ENCODE data around the gene MAPKAP1. TPM values are rescaled to one million over a fixed set of nuclear protein-coding genes. Genes with fewer than 3 reads are reported as not detected.

Gene MAPKAP1
- total RNA-seq, 6 donors from 2014 or later: 60.8 to 84.0 (median 71.5) TPM

- no peak for ATAC-seq (ENCODE audit: low FRiP score in 2 of 2)
- 91 to 93% methylated on average over 4 of the region's 4 CpGs for WGBS, 2 donors
- Histone ChIP-seq H3K36me3 (no peaks in the 10 kb centered on the region), H3K9me3 (no peaks in the 10 kb centered on the region), H3K4me1 (peaks cover 0 to 4% (median 2%) of the 10 kb centered on the region in 4 donors), H3K27me3 (no peaks in the 10 kb centered on the region), H3K4me3 (no peak overlapping the region), H3K27ac (no peak overlapping the region)
- DNase-seq: no peak
- TF ChIP-seq EP300 (IDR thresholded peaks at IDR 0.05) (no peak), CTCF (IDR thresholded peaks at IDR 0.05) (no peak), POLR2AphosphoS5 (IDR thresholded peaks at IDR 0.05) (no peak), POLR2A (IDR thresholded peaks at IDR 0.05) (no peak)
Observed at GRCh38 chr9:125655066-125655633, 51.9 kb downstream of the MAPKAP1 start.

GRCh38 chr9:125654121-125654520 lies 52.9 kb downstream of the MAPKAP1 start:
- Histone ChIP-seq H3K27ac (no peak overlapping the region), H3K4me3 (no peak overlapping the region), H3K27me3 (no peaks in the 10 kb centered on the region), H3K9me3 (no peaks in the 10 kb centered on the region), H3K36me3 (no peaks in the 10 kb centered on the region), H3K4me1 (peaks cover 0 to 9% (median 8%) of the 10 kb centered on the region in 4 donors)
- no peak for DNase-seq
- TF ChIP-seq POLR2AphosphoS5 (IDR thresholded peaks at IDR 0.05) (no peak), CTCF (IDR thresholded peaks at IDR 0.05) (no peak), POLR2A (IDR thresholded peaks at IDR 0.05) (no peak), EP300 (IDR thresholded peaks at IDR 0.05) (no peak)
- no peak for ATAC-seq (ENCODE audit: low FRiP score in 2 of 2)
- 70 to 74% methylated on average over 5 of the region's 5 CpGs for WGBS, 2 donors

- no peaks in the 10 kb centered on the region for H3K9me3 ChIP-seq
- no peak for TF ChIP-seq POLR2A (IDR thresholded peaks at IDR 0.05)
- no peak for TF ChIP-seq EP300 (IDR thresholded peaks at IDR 0.05)
- no peak for TF ChIP-seq POLR2AphosphoS5 (IDR thresholded peaks at IDR 0.05)
- TF ChIP-seq CTCF (IDR thresholded peaks at IDR 0.05): no peak
- WGBS, 2 donors: 88 to 91% methylated on average over 3 of the region's 3 CpGs
- no peak for ATAC-seq (ENCODE audit: low FRiP score in 2 of 2)
- H3K36me3 ChIP-seq: no peaks in the 10 kb centered on the region
- H3K27me3 ChIP-seq: no peaks in the 10 kb centered on the region
- DNase-seq: no peak
- no peak overlapping the region for H3K27ac ChIP-seq
- H3K4me1 ChIP-seq: peaks cover 0 to 12% (median 10%) of the 10 kb centered on the region in 4 donors
- H3K4me3 ChIP-seq: no peak overlapping the region
Observed at GRCh38 chr9:125653325-125653724, 53.7 kb downstream of the MAPKAP1 start.

GRCh38 chr9:125652759-125653158 lies 54.2 kb downstream of the MAPKAP1 start:
- DNase-seq (no peak), ATAC-seq (ENCODE audit: low FRiP score in 2 of 2) (no peak)
- Histone ChIP-seq H3K27me3 (no peaks in the 10 kb centered on the region), H3K36me3 (no peaks in the 10 kb centered on the region), H3K9me3 (no peaks in the 10 kb centered on the region), H3K27ac (no peak overlapping the region), H3K4me1 (peaks cover 0 to 12% (median 10%) of the 10 kb centered on the region in 4 donors), H3K4me3 (no peak overlapping the region)
- TF ChIP-seq CTCF (IDR thresholded peaks at IDR 0.05): no peak
- no peak for TF ChIP-seq EP300 (IDR thresholded peaks at IDR 0.05)
- no peak for TF ChIP-seq POLR2AphosphoS5 (IDR thresholded peaks at IDR 0.05)
- TF ChIP-seq POLR2A (IDR thresholded peaks at IDR 0.05): no peak
- 72 to 76% methylated on average over 6 of the region's 6 CpGs for WGBS, 2 donors

- Histone ChIP-seq H3K27me3 (no peaks in the 10 kb centered on the region), H3K27ac (no peak overlapping the region), H3K9me3 (no peaks in the 10 kb centered on the region), H3K4me1 (peaks cover 3 to 18% (median 13%) of the 10 kb centered on the region in 4 donors), H3K4me3 (no peak overlapping the region), H3K36me3 (no peaks in the 10 kb centered on the region)
- DNase-seq: no peak
- no peak for ATAC-seq (ENCODE audit: low FRiP score in 2 of 2)
- WGBS, 2 donors: 77 to 84% methylated on average over 2 of the region's 2 CpGs
- TF ChIP-seq EP300 (IDR thresholded peaks at IDR 0.05): no peak
- TF ChIP-seq POLR2A (IDR thresholded peaks at IDR 0.05): no peak
- no peak for TF ChIP-seq POLR2AphosphoS5 (IDR thresholded peaks at IDR 0.05)
- TF ChIP-seq CTCF (IDR thresholded peaks at IDR 0.05): no peak
Observed at GRCh38 chr9:125652233-125652594, 54.8 kb downstream of the MAPKAP1 start.
